HepG2 (cell line): ENCODE results near the gene AFTPH. TPM values are rescaled to one million over a fixed set of nuclear protein-coding genes. Genes with fewer than 3 reads are reported as not detected.
A peak's percentile ranks its signal among the peaks of the same experiment; 100 is the strongest.

Experiments used
- ATRX ChIP-seq: sonication (generic); formaldehyde crosslinking; IDR thresholded peaks from 2 replicates; pipeline ENCODE4 v1.4.0; 2020; ENCODE audit warnings: missing genetic modification reagents, borderline replicate concordance
- EED ChIP-seq: sonication (generic); formaldehyde crosslinking; IDR thresholded peaks from 2 replicates; pipeline ENCODE4 v1.5.0; 2020; ENCODE audit warnings: mild to moderate bottlenecking, missing genetic modification reagents
- HMG20B ChIP-seq: conservative IDR thresholded peaks from 2 replicates; pipeline ENCODE4 v1.6.1; 2016; ENCODE audit warnings: missing genetic modification reagents, missing compliant biosample characterization
- IKZF4 ChIP-seq: sonication (generic); formaldehyde crosslinking; IDR thresholded peaks from 2 replicates; pipeline ENCODE4 v1.5.1; 2020; ENCODE audit warnings: borderline replicate concordance, mild to moderate bottlenecking, low read depth, missing genetic modification reagents; ENCODE audit errors: not compliant biosample characterization
- KDM6A ChIP-seq: IDR thresholded peaks from 2 replicates; pipeline ENCODE4 v1.6.1; 2016; ENCODE audit warnings: low read depth
- MBD4 ChIP-seq: IDR thresholded peaks from 2 replicates; pipeline ENCODE4 v1.6.1; 2012; ENCODE audit warnings: low read length, inconsistent platforms, borderline replicate concordance
- NCOR1 ChIP-seq: fragments of 200-600 bp; sonication (generic); IDR thresholded peaks from 2 replicates; pipeline ENCODE4 v1.7.0; 2017; ENCODE audit warnings: antibody characterized with exemption, low read length, borderline replicate concordance
- PRPF4 ChIP-seq: fragments of 200-400 bp; formaldehyde crosslinking; IDR thresholded peaks from 2 replicates; pipeline ENCODE4 v1.6.1; 2016; ENCODE audit warnings: low read length, low read depth; ENCODE audit not compliant: poor library complexity, severe bottlenecking
- SMARCE1 ChIP-seq: fragments of 450-650 bp; IDR thresholded peaks from 2 replicates; pipeline ENCODE4 v1.6.1; 2017; ENCODE audit warnings: borderline replicate concordance
- SP140L ChIP-seq: sonication (generic); formaldehyde crosslinking; IDR thresholded peaks from 2 replicates; pipeline ENCODE4 v1.4.0; 2020; ENCODE audit warnings: missing genetic modification reagents, borderline replicate concordance
- SRF ChIP-seq: IDR thresholded peaks from 2 replicates; pipeline ENCODE4 v1.6.1; 2011; ENCODE audit warnings: mild to moderate bottlenecking, low read depth, low read length, moderate library complexity
- TSC22D2 ChIP-seq: sonication (generic); formaldehyde crosslinking; IDR thresholded peaks from 2 replicates; pipeline ENCODE4 v1.5.1; 2020; ENCODE audit warnings: missing genetic modification reagents, mild to moderate bottlenecking, borderline replicate concordance
- ZFYVE20 ChIP-seq: sonication (generic); formaldehyde crosslinking; IDR thresholded peaks from 2 replicates; pipeline ENCODE4 v1.8.0; 2023; ENCODE audit warnings: low read depth, mild to moderate bottlenecking, moderate library complexity, missing genetic modification reagents, borderline replicate concordance
- ZNF180 ChIP-seq: sonication (generic); formaldehyde crosslinking; IDR thresholded peaks from 2 replicates; pipeline ENCODE4 v1.4.0; 2020; ENCODE audit warnings: low read depth, missing genetic modification reagents, borderline replicate concordance
- ZNF549 ChIP-seq: sonication (generic); formaldehyde crosslinking; IDR thresholded peaks from 2 replicates; pipeline ENCODE4 v1.5.0; 2020; ENCODE audit warnings: missing genetic modification reagents
- ZNF713 ChIP-seq: sonication (generic); formaldehyde crosslinking; IDR thresholded peaks from 2 replicates; pipeline ENCODE4 v1.4.0; 2020; ENCODE audit warnings: mild to moderate bottlenecking, missing genetic modification reagents
- ZNF781 ChIP-seq: sonication (generic); formaldehyde crosslinking; IDR thresholded peaks from 2 replicates; pipeline ENCODE4 v1.5.1; 2020; ENCODE audit warnings: borderline replicate concordance, mild to moderate bottlenecking, missing genetic modification reagents; ENCODE audit errors: not compliant biosample characterization
- ZNF792 ChIP-seq: IDR thresholded peaks from 2 replicates; pipeline ENCODE4 v1.6.1; 2016
- ZSCAN25 ChIP-seq: sonication (generic); formaldehyde crosslinking; IDR thresholded peaks from 2 replicates; pipeline ENCODE4 v1.8.0; 2022; ENCODE audit warnings: mild to moderate bottlenecking, missing genetic modification reagents
- ZSCAN30 ChIP-seq: sonication (generic); formaldehyde crosslinking; IDR thresholded peaks from 2 replicates; pipeline ENCODE4 v1.5.0; 2020; ENCODE audit warnings: mild to moderate bottlenecking, missing genetic modification reagents
- ZSCAN9 ChIP-seq: IDR thresholded peaks from 2 replicates; pipeline ENCODE4 v1.6.1; 2016; ENCODE audit warnings: borderline replicate concordance
- polyA plus RNA-seq, 8 experiments: library from polyadenylated mRNA; depleted of rRNA in 3 of 8; stranded (reverse) in 7 of 8; unstranded in 1 of 8; fragments of >200 nt; fragmentation: Illumina TruSeq in 4 of 8; extraction: Trizol in 4 of 8; gene quantifications; 2 replicates each; pipeline versions ENCODE4 v1.2.1 to v1.2.3, GENCODE V29; 2011 to 2016; ENCODE audit warnings: low read depth in 4 of 8, missing spikeins in 1 of 8, mixed read lengths in 1 of 8; ENCODE audit not compliant: insufficient read depth in 1 of 8
- total RNA-seq, 5 experiments: library from RNA; depleted of rRNA; stranded (reverse); fragments of >200 nt; fragmentation: Illumina TruSeq; extraction: Trizol; gene quantifications; 2 replicates each; pipeline ENCODE4 v1.2.3, GENCODE V29; 2016; ENCODE audit warnings: low read depth in 1 of 5
- TF ChIP-seq, protein P1 (sequence below): sonication (generic); formaldehyde crosslinking; IDR thresholded peaks from 2 replicates; pipeline ENCODE4 v1.8.1; 2023; ENCODE audit warnings: mild to moderate bottlenecking, moderate library complexity, missing genetic modification reagents
- TF ChIP-seq, protein P2 (sequence below): sonication (generic); formaldehyde crosslinking; IDR thresholded peaks from 2 replicates; pipeline ENCODE4 v1.5.1; 2020; ENCODE audit warnings: missing genetic modification reagents, mild to moderate bottlenecking, borderline replicate concordance
- TF ChIP-seq, protein P3 (sequence below): sonication (generic); formaldehyde crosslinking; IDR thresholded peaks from 2 replicates; pipeline ENCODE4 v1.5.0; 2020; ENCODE audit warnings: missing genetic modification reagents, mild to moderate bottlenecking, borderline replicate concordance
- TF ChIP-seq, protein P4 (sequence below): IDR thresholded peaks from 2 replicates; pipeline ENCODE4 v1.6.1; 2016; ENCODE audit warnings: mild to moderate bottlenecking, missing biosample characterization, missing genetic modification reagents
- TF ChIP-seq, protein P5 (sequence below), 2 experiments: fragments of 450-650 bp in 1 of 2; sonication (generic) in 1 of 2; formaldehyde crosslinking; IDR thresholded peaks; 2 replicates each; pipeline versions ENCODE4 v1.5.0 to v1.8.0; 2020 to 2022; ENCODE audit warnings: mild to moderate bottlenecking in 1 of 2, missing genetic modification reagents in 1 of 2

Gene AFTPH
- total and polyA plus RNA-seq, 2 of the 13 experiments (the other 11 are each of a cell fraction or from before 2014, with no cell fraction given) = 27.5 to 36.8 TPM

DNA sequence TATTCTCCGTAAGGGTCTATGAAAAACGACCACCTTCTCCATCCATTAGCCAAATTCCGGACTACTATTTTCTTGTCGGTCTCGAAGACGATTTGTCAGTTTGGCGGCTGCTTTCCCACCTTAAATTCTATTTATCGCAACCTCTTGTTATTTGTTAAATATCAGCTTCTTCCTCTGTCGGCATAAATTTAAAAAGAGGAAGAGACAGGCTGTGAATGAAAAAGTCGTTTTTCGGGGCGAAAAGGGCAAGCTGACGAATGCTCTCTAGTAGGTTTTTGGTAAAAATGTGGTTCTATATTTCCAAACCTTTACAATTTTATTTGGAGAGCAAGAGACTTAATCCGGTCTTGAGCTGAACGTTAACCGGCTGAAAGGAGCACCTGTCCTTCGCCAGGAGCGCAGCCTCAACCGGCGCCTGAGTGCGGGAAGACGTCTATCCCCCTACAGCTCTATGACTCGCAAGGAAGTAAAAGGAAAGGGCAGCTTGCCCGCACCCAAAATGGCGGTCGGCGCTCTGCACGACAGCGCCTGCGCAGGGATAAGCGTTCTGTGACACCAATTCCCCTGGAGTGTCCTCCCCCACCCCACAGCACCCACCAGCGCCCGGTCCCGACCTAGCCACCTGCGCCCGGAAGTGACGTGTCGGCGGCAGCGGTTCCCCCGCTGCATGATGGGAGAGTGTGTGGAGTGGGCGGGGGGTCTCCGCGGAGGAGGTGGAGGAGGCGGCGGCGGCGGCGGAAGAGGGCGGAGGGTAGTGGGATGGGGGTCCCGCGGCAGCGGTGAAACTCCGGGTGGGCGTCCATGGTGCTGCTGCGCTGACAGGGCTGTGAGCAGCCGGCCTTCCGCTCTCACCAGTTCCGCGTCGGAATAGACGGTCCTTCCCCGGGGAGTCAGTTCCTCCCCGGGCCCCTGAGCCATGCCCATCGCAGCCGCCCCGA lies at the start of gene AFTPH (continued):
- TF ChIP-seq ATRX (no peak), NCOR1 (no peak), ZFYVE20 (CRISPR knock-in tag) (no peak), ZSCAN30 (CRISPR knock-in tag) (no peak), ZNF180 (CRISPR knock-in tag) (no peak), TSC22D2 (CRISPR knock-in tag) (no peak), ZNF713 (CRISPR knock-in tag) (no peak), ZSCAN25 (CRISPR knock-in tag) (no peak), ZNF781 (peak; percentile 52), HMG20B (no peak), MBD4 (no peak), SRF (no peak), SMARCE1 (no peak), ZNF549 (CRISPR knock-in tag) (no peak), SP140L (CRISPR knock-in tag) (no peak), KDM6A (no peak), PRPF4 (no peak), ZSCAN9 (no peak), ZNF792 (CRISPR knock-in tag) (peak; percentile 94), EED (CRISPR knock-in tag) (no peak), IKZF4 (CRISPR knock-in tag) (peak; percentile 76)
- TF ChIP-seq, protein P1, sequence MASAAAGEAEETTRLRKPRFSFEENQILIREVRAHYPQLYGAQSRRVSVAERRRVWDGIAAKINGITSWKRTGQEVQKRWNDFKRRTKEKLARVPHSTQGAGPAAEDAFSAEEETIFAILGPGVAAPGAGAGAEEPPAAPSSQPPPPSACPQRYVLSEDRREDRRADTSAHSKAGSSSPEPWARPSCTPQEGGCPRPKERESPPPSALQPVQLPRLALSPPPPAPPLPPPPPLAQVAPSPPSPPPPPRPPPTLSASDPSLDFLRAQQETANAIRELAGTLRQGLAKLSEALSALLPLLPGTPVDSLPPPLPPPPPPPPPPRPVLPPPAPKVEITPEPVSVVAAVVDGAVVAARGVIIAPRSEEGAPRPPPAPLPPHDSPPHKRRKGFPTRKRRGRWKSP (CRISPR knock-in tag) = no peak
- TF ChIP-seq, protein P2, sequence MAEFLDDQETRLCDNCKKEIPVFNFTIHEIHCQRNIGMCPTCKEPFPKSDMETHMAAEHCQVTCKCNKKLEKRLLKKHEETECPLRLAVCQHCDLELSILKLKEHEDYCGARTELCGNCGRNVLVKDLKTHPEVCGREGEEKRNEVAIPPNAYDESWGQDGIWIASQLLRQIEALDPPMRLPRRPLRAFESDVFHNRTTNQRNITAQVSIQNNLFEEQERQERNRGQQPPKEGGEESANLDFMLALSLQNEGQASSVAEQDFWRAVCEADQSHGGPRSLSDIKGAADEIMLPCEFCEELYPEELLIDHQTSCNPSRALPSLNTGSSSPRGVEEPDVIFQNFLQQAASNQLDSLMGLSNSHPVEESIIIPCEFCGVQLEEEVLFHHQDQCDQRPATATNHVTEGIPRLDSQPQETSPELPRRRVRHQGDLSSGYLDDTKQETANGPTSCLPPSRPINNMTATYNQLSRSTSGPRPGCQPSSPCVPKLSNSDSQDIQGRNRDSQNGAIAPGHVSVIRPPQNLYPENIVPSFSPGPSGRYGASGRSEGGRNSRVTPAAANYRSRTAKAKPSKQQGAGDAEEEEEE (CRISPR knock-in tag) = peak; percentile 45; the same call in 1 of the 2 replicates
- TF ChIP-seq, protein P3, sequence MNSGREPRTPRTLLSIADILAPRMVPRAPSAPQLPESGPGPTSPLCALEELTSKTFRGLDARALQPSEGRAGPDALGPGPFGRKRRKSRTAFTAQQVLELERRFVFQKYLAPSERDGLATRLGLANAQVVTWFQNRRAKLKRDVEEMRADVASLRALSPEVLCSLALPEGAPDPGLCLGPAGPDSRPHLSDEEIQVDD (CRISPR knock-in tag) = peak; percentile 83
- TF ChIP-seq, protein P4, sequence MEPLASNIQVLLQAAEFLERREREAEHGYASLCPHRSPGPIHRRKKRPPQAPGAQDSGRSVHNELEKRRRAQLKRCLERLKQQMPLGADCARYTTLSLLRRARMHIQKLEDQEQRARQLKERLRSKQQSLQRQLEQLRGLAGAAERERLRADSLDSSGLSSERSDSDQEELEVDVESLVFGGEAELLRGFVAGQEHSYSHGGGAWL (CRISPR knock-in tag) = 0 out of 2 replicates have a peak, but pooled peaks have one; percentile 56
- TF ChIP-seq, protein P5, sequence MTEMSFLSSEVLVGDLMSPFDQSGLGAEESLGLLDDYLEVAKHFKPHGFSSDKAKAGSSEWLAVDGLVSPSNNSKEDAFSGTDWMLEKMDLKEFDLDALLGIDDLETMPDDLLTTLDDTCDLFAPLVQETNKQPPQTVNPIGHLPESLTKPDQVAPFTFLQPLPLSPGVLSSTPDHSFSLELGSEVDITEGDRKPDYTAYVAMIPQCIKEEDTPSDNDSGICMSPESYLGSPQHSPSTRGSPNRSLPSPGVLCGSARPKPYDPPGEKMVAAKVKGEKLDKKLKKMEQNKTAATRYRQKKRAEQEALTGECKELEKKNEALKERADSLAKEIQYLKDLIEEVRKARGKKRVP (CRISPR knock-in tag; IDR thresholded peaks at IDR 0.05) = peak in 1 of 2 experiments; percentile 62; a peak in 2 of 4 replicates
